Stimulated activated CD4-positive, alpha-beta T cell treated with anti-CD3 and anti-CD28 coated beads, Interleukin-4, amount 100 ng/mL, for 4 hours (primary cell): Measurements from ENCODE around the gene CENPU.
"Not testable (repeated sequence)": the region's sequence is repeated elsewhere in the genome, so short reads cannot be mapped to it uniquely, and the experiment has no call there.

Experiments used
- DNase-seq, 2 experiments: peaks; one replicate each; pipeline ENCODE4 v3.0.0-alpha.2; 2020

The CENPU gene

DNA sequence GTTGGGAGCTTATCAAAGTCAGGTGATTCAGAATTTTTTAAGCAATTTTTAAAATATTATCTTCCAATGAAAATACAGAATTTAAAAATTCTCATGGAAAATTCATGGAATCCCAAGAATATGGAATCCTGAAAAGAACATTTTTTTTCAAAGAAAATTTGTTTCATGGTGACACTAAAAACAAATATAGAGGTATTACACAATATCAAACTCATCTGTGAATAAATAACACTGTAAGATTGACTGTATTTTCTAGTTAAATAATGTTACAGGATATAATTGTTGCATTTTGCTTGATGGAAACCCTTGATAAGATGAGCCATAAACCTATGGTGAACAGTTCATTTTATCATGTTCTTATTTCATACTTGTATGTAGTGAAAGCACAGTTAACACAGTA is 72.9 kb downstream of the CENPU start:
- DNase-seq = no peak

DNA sequence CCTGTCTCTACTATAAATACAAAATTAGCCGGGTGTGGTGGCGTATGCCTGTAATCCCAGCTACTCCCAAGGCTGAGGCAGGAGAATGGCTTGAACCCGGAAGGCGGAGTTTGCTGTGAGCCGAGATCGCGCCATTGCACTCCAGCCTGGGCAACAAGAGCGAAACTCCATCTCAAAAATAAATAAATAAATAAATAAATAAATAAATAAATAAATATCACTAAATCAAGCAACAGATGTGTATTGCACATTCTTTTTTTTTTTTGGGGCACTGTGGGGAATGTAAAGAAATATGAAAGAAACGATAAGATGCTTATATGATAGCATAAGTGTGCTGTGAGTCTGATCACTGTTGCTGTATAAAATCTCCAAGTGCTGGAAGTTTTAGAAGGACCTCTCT is 76.1 kb downstream of the CENPU start:
- DNase-seq = not testable (repeated sequence)

DNA sequence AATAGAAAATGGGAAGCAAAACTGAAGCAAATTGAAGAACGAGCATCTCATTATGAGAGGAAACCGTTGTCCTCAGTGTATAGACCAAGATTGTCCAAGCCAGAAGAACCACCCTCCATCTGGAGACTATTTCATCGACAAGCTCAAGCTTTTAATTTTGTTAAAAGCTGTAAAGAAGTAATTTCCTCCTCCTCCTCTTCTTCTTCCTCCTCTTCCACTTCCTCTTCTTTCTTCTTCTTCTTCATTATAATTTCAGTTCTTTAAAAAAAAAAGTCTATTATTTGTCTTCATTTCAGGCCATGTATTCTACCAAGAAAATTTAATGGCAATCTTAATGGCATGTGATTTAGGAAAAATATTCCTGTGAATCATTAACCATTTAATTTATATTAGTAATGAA is 76.8 kb downstream of the CENPU start:
- DNase-seq = no peak

DNA sequence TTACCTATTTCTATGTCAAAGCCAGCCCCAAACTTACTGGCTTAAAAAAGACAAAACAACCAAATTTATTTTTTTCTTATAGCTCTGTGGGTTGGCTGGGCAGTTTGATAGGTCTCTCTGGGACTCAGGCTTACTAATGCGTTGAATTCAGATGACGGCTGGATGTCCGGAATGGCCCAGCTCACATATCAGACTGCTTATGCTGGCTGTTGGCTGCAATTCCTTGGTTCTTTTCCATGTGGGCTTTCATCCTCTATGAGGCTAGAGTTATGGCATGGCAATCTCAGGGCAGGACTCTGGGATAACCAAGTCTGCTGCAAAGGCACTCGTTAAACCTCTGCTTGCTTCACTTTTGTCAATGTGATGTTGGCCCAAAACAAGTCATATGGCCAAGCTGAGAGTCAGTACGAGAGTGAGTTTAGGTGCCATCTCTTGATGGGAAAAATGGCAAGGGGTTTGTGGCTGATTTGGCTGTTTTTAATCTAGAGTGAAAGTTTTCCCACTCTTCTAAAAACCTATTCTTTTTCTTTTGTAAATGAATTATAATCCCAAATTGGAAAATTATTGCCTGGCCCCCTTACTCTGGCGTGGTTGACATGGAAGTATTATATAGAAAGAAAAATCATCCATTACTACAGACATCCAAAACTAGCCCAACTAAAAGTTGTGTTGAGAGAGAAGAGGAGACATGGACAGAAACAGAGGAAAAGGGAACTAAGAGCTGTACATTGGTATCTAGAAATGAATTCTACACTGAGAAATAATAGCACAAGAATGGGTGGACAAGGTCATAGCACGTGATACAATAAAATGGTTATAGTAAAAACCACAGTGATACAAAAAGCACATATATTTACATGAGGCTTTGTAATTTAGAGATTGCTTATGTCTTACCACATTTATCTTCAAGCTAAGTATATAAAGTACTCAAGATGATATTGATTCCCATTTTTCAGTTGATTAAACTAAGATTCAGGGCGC is 77.7 kb downstream of the CENPU start:
- no peak for DNase-seq

DNA sequence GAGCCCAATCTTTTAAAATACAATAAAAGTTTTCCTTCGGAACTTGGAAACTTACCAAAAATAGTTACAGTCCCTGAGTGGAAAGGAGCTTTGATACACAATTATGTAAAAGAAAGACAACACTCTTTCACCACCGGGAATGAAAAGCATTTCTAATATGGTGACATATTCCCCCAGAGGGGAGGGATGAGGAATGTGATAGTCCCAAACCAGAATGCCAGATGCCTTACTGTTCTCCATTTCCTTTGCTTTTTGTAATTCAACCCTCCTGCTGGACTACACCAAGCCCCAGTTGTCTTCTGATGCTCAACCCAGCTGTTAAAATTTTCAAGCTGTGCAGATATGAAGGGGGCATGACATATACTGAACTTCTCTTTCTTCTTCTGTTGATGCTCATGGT is 80.2 kb downstream of the CENPU start:
- DNase-seq = no peak

DNA sequence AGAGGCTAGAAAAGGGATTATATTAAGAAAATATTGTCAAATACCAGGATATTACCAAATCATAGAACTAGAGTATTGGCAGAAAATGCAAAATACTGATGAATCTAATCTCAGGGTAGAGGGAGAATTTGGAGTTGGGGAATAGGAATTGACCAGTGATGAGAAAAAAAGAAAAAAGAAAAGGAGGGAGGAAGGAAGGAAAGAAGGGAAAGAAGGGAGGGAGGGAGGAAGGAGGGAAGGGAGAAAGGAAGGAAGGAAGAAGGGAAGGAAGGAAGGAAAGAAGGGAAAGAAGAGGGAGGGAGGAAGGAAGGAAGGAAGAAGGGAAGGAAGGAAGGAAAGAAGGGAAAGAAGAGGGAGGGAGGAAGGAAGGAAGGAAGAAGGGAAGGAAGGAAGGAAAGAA is 81.2 kb downstream of the CENPU start:
- not testable (repeated sequence) for DNase-seq

DNA sequence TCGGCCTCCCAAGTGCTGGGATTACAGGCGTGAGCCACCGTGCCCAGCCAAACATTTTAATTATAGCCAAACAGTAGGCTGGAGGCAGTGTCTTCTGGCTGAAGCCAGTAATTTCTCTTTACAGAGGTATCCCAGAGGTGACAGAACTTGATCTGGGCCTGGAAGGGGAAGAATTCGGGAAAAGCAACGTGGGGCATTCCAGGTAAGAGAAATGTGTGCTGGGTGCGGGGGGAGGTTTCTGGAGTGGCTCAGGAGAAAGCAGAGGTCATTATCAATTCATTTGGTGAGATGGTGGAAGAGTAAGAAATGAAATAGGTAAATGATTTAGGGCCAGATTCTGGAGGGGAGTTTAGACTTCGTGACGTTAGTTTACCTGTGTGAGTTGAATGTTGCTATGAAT is 82.0 kb downstream of the CENPU start:
- DNase-seq = no peak

DNA sequence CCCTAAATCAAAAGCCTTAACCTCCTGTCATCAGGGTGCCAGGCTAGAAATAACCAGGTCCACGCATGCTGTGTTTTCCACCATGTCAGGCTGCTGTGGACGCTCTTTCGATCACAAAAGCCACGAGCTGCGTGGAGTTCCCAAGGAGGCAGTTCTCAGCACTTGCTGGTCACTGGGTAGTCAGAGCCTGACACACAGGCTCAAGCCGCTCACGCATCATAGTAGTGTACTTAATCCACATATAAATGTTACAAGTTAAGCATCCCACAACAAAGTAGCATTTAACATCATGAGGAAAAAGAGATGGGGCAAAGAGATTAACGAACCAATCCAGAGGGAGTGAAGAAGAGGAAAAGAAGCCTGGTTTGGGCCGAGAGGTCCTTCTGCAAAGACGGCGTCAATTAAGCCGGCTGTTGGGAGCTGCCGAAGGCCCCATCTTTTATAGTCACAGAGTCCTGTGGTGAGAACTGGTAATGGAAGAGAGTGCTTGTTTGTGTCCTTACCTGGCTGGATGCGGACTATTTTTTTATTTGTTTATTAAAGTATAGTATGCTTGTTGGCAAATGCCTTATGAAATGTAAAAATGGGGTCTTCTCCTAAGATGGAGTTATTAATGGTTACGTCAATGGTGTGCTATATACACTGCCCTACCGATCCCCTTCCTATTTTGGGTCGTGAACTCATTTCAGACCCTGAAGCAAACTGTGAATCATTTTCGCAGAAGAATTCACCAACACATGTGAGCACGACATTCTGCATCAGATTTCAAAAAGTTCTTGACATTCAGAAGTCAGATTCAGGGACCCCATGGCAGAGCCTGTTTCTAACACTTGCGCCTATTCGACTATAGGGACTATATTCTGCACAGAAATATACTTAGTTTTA is 83.7 kb downstream of the CENPU start:
- DNase-seq = no peak

DNA sequence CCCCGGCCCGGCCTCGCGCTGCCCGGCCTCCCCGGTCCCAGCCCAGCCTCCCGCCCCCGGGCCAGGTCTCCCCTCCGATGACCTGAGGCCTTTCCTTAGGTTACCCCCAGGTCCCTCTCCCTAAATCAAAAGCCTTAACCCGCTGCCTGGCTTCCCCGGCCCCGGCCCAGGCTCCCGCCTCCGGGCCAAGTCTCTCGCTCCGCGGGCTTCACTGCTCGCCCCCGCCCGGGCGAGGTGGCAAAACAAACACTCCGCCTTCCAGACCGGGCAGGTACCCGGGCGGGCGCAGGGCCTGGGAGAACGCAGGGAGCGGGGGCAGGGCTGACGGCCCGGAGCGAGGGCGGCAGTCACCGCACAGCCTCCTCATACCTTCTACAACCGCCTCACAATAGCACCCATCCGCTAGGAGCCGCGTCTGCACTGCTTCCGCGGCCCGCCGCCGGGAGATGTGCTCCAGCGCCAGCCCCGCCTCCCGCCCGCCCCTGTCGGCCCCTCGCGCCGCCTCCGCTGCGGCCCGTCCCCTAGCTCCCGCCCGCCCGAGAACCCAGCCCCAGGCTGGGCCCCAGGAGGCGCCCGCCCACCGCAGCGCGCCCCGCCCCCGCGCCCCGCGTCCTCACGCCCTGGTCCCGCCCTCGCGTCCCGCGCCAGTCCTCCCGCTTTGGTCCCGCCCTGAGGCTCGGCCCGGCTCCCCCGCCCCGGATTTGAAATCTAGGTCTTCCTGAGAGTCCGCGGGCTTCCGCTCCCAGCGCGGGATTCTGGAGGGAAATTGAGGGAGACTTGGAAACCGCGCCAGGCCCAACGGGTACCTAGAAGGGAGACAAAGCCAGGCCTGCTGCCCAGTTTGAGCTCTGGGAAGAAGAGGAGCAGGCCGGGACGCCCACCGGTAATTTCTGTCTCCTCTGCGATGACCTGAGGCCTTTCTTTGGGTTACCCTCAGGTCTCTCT is 84.6 kb downstream of the CENPU start, which contains the start of the genes CASP3 and PRIMPOL:
Gene CASP3 (minus strand): TSS at position 422 of the 945 bp plus-strand sequence. CDS start 10,994 bp downstream, outside the sequence.
Gene PRIMPOL (plus strand): TSS at position 713 of the 945 bp plus-strand sequence. CDS start 7,403 bp downstream, outside the sequence.
- DNase-seq = peak; percentile 94 to 96

DNA sequence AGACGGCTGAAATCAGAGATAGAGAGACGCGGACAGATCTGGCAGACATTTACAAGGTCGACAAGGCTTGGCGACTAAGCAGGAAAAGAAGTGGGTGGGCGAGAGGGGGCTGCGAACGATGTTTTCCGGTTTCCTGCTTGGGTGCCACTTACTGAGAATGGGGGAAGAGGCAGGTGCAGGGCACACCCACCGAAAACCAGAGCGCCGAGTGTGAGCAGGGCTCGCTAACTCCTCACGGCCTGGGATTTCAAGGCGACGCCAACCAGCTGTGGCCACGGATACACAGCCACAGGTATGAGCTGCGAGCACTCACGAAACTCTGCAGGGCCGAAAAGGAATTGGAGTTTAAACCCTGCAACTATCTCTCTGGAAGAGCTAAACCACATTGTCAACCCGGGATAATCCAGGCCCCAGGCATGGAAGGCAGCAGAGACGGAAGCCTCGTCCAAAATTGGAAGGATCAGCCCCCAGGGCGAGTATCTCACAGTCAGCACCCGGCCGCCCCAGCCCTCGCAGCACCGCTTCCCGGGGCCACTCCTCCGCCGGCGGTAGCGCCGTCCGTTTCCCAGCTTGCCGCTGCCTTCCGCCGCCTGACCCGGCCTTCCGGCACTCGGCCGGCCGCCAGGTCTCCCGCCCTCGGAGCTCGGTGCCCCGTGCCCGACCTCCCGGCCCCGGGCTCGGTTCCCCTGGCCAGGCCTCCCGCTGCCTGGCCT is 85.4 kb downstream of the CENPU start:
- peak; percentile 44 to 46 for DNase-seq

DNA sequence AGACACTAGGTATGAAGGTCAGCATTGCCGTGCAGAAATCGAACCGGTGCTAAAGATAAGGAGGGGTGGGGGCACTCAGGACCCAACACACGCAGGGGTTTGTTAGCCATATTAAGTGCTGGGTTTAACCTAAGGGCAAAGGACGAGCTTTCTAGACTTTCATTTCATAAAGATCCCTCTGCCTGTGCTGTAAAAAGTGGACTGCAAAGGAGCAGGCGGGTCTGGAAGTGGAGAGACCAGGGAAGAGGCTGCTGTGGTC is 85.9 kb downstream of the CENPU start:
- DNase-seq = no peak

DNA sequence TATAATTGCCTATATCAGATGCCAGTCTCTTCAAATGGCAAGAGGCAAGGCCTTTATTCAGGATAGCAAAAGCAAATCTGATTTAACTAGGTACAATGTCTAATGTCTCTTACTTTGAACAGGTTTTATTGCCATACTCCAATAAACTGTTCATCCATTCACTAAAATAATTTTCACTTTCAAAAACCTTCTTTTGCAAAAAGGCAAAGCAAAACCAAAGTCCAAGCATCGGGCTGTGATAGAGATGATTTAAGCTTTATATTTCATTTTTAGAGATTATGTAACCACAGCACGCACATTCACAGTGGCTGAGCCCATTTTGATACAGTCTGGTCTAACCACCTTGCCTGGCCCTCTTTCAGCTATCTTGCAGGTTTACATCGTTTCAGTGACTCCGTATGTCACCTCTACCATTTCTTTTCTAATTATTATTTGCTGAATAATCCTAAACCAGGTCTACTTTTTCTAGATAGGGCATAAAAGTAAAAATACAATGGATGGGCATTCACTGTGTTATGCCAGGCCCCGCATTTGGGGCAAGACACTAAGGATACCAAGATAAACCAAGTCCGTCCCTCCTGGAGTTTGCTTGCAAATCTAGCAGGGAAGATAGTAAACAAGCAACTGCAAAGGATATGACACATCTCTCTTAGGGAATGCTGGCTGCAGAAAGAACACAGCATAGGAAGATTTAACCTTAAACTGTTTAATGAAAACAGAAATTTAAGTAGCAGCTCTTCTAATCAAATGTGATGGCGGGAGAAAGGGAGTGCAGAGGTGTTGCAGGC is 86.4 kb downstream of the CENPU start:
- DNase-seq = no peak

DNA sequence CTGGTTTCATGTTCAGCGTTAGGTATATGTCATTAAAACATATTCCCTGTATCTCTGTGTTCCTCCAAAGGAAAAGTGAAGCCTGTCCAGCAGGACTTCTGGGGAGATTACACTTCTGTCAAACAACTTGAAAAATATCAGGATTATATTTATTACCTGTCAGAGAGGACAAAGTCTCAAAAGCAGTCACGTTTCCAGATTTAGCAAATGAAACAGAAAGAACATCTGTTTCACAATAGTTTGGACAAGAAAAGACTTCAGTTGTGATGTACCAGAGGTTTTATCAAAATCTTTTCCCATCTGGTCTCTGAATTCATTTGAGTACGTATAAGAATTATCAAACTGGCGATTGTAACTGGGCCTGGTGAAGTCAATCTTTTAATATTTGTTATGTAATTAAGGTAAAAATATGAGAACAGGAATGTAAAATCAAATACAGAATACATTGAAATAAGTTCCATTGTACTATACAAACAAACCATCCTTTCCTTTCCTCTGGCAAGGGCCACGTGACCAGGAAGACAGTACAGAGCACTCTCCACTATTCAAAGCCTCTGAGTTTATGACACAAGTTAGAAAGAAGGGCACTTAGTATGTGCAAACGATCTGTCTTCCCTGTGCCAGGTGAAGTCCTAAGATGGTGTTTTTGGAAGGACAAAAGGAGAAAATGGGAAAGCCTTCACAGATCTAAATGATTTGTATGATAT is 87.8 kb downstream of the CENPU start:
- DNase-seq = no peak

DNA sequence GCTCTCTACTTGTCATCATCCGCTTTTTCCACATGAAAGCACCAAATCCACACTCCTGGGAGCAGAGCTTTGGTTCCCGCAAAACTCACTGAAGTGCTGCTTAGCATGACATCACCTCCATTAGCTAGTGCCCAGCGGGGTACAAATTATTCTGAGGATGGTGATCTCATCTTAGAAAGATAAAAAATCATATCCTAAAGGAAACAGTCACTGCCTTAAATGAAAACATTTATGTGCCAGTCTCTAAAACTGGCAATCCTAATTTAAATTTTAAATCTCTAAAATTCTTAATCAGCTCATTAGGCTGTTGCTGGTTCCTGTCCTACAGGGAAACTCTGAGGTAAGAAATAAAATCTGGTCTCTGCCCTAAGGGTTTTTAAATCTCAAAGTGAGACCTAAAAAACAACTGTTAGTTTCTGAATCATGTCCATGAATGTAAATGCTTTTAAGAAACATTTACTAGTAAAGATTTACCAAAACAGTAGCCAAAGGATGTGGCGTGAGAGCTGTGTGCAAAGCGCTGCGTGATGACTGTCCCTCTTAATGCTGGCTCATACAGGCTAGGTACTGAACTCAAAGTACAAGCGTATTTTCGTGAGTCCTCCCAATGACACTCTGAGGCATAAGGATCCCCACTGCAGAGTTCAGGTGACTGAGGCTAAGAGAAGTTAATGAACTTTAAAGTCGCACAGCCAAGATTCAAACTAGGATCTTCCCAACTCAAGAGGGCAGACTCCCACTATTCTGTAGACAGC is 89.2 kb downstream of the CENPU start:
- DNase-seq = no peak
